H1 (cell line): ENCODE measurements around the gene FAM240A. TPM values are rescaled to one million over a fixed set of nuclear protein-coding genes. Genes with fewer than 3 reads are reported as not detected.

Experiments
- ATF2 ChIP-seq: IDR thresholded peaks from 2 replicates; pipeline ENCODE4 v1.6.1; 2012; ENCODE audit warnings: low read length, inconsistent platforms
- BRCA1 ChIP-seq: IDR thresholded peaks from 2 replicates; pipeline ENCODE4 v1.6.1; 2012; ENCODE audit warnings: low read depth, low read length, improper control_type of control experiment
- EZH2 ChIP-seq: fragments of 200-600 bp; sonication (generic); IDR thresholded peaks from 2 replicates; pipeline ENCODE4 v1.7.1; 2012; ENCODE audit warnings: low read depth, mild to moderate bottlenecking, moderate library complexity, low read length, inconsistent platforms; ENCODE audit not compliant: severe bottlenecking
- SIRT6 ChIP-seq: IDR thresholded peaks from one replicate; pipeline ENCODE4 v1.7.1; 2012; ENCODE audit warnings: low read length, inconsistent platforms
- SIX5 ChIP-seq: IDR thresholded peaks from 2 replicates; pipeline ENCODE4 v1.6.1; 2011; ENCODE audit warnings: mild to moderate bottlenecking, low read depth, low read length
- TAF7 ChIP-seq: optimal IDR thresholded peaks from 2 replicates; pipeline ENCODE3; 2011; ENCODE audit warnings: low read depth, mild to moderate bottlenecking, inconsistent platforms, low read length, moderate library complexity, borderline replicate concordance
- polyA plus RNA-seq, 7 experiments: library from polyadenylated mRNA; depleted of rRNA in 3 of 7; stranded (reverse) in 5 of 7; unstranded in 2 of 7; fragments of >200 nt in 5 of 7; fragments of 200-250 nt in 2 of 7; gene quantifications; 1 replicate in 5 of 7; 2 replicates in 1 of 7; 4 replicates in 1 of 7; pipeline versions ENCODE4 v1.2.1 to v1.2.3, GENCODE V29; 2011 to 2013; ENCODE audit warnings: missing spikeins in 2 of 7, mixed read lengths in 2 of 7
- total RNA-seq: library from RNA; stranded (reverse); fragmentation: NEBNext Ultra II Directional; extraction: Animal tissue kit (Norgen Biotek cat#: 25700); gene quantifications from 2 replicates; pipeline ENCODE4 v1.2.1, GENCODE V29; 2021

FAM240A gene
- total and polyA plus RNA-seq, 2 of the 8 experiments (the other 6 are each of a cell fraction or from before 2014, with no cell fraction given), result 0.08 TPM; not detected in 1

- TF ChIP-seq BRCA1 (no peak), SIX5 (no peak), ATF2 (no peak), SIRT6 (no peak), EZH2 (no peak), TAF7 (no peak)
Measured at GRCh38 chr3:46659285-46659684, 47.0 kb downstream of the FAM240A start (continued).
